H9 (cell line): ENCODE results near the gene GPRC5D. TPM values are rescaled to one million over a fixed set of nuclear protein-coding genes. Genes with fewer than 3 reads are reported as not detected.

Experiments
- DNase-seq: peaks from one replicate; pipeline ENCODE4 v3.0.0-alpha.2; 2017
- H2AFZ ChIP-seq: one replicate; pipeline ENCODE4 v1.6.1; 2013; ENCODE audit warnings: mild to moderate bottlenecking, low read length, control low read depth, moderate library complexity
- H2AK5ac ChIP-seq: 2 replicates; pipeline ENCODE4 v1.6.1; 2013; ENCODE audit warnings: low read length, control low read depth, mixed read lengths; ENCODE audit not compliant: insufficient read length
- H2BK120ac ChIP-seq: one replicate; pipeline ENCODE4 v1.6.1; 2013; ENCODE audit warnings: low read depth, mild to moderate bottlenecking, low read length, control low read depth, inconsistent platforms; ENCODE audit not compliant: poor library complexity, severe bottlenecking
- H2BK12ac ChIP-seq: 2 replicates; pipeline ENCODE4 v1.6.1; 2013; ENCODE audit warnings: low read length, control low read depth, mixed read lengths, low read depth; ENCODE audit not compliant: insufficient read length
- H2BK15ac ChIP-seq: 2 replicates; pipeline ENCODE4 v1.6.1; 2013; ENCODE audit warnings: low read depth, low read length, control low read depth
- H2BK20ac ChIP-seq: one replicate; pipeline ENCODE4 v1.6.1; 2013; ENCODE audit warnings: low read depth, mild to moderate bottlenecking, low read length, control low read depth, inconsistent platforms; ENCODE audit not compliant: poor library complexity, severe bottlenecking
- H2BK5ac ChIP-seq: 2 replicates; pipeline ENCODE4 v1.6.1; 2013; ENCODE audit warnings: low read length, control low read depth, mixed read lengths; ENCODE audit not compliant: insufficient read length
- H3K14ac ChIP-seq: 2 replicates; pipeline ENCODE4 v1.6.1; 2013; ENCODE audit warnings: low read length, control low read depth; ENCODE audit not compliant: insufficient read depth
- H3K18ac ChIP-seq: 2 replicates; pipeline ENCODE4 v1.6.1; 2013; ENCODE audit warnings: low read depth, mild to moderate bottlenecking, mixed read lengths, low read length, control low read depth; ENCODE audit not compliant: insufficient read length
- H3K23ac ChIP-seq: 2 replicates; pipeline ENCODE4 v1.6.1; 2013; ENCODE audit warnings: low read length, control low read depth, mixed read lengths, low read depth; ENCODE audit not compliant: insufficient read length
- H3K23me2 ChIP-seq: 2 replicates; pipeline ENCODE4 v1.6.1; 2013; ENCODE audit warnings: low read depth, mild to moderate bottlenecking, mixed read lengths, low read length, control low read depth; ENCODE audit not compliant: insufficient read length, poor library complexity, severe bottlenecking
- H3K27ac ChIP-seq: 2 replicates; pipeline ENCODE4 v1.5.1; 2013; ENCODE audit warnings: low read length, control low read depth, mixed read lengths, low read depth; ENCODE audit not compliant: insufficient read length
- H3K27me3 ChIP-seq: 2 replicates; pipeline ENCODE4 v1.6.1; 2013; ENCODE audit warnings: low read length, control low read depth, inconsistent platforms; ENCODE audit not compliant: insufficient read depth
- H3K4ac ChIP-seq: 2 replicates; pipeline ENCODE4 v1.6.1; 2013; ENCODE audit warnings: low read depth, mild to moderate bottlenecking, control low read depth, inconsistent platforms, low read length, moderate library complexity
- H3K4me1 ChIP-seq: 2 replicates; pipeline ENCODE4 v1.6.1; 2013; ENCODE audit warnings: low read length, control low read depth, inconsistent platforms; ENCODE audit not compliant: insufficient read depth
- H3K4me2 ChIP-seq: 2 replicates; pipeline ENCODE4 v1.6.1; 2013; ENCODE audit warnings: low read length, control low read depth, mixed read lengths; ENCODE audit not compliant: insufficient read length, insufficient read depth
- H3K56ac ChIP-seq: 2 replicates; pipeline ENCODE4 v1.6.1; 2013; ENCODE audit warnings: low read depth, mild to moderate bottlenecking, mixed read lengths, low read length, control low read depth; ENCODE audit not compliant: insufficient read length
- H3K79me1 ChIP-seq: 2 replicates; pipeline ENCODE4 v1.6.1; 2013; ENCODE audit warnings: low read depth, mild to moderate bottlenecking, moderate library complexity, low read length, control low read depth, inconsistent platforms; ENCODE audit not compliant: insufficient read depth, poor library complexity, severe bottlenecking
- H3K79me2 ChIP-seq: 2 replicates; pipeline ENCODE4 v1.6.1; 2013; ENCODE audit warnings: low read length, control low read depth, inconsistent platforms; ENCODE audit not compliant: insufficient read depth
- H3K9ac ChIP-seq: 2 replicates; pipeline ENCODE4 v1.6.1; 2013; ENCODE audit warnings: low read length, control low read depth, mixed read lengths; ENCODE audit not compliant: insufficient read length; ENCODE audit errors: extremely low read depth
- H3K9me3 ChIP-seq: one replicate; pipeline ENCODE4 v1.6.1; 2013; ENCODE audit warnings: low read depth, low read length, inconsistent platforms; ENCODE audit not compliant: control insufficient read depth
- H3T11ph ChIP-seq: one replicate; pipeline ENCODE4 v1.6.1; 2013; ENCODE audit warnings: mild to moderate bottlenecking, low read length, control low read depth, inconsistent platforms
- H4K20me1 ChIP-seq: one replicate; pipeline ENCODE4 v1.6.1; 2013; ENCODE audit not compliant: control insufficient read depth, insufficient read length, insufficient read depth
- H4K5ac ChIP-seq: 2 replicates; pipeline ENCODE4 v1.6.1; 2013; ENCODE audit warnings: low read depth, mild to moderate bottlenecking, mixed read lengths, low read length, control low read depth; ENCODE audit not compliant: insufficient read length
- H4K8ac ChIP-seq: replicated peaks from 2 replicates; pipeline ENCODE4 v1.6.1; 2013; ENCODE audit warnings: low read length, control low read depth, mixed read lengths, low read depth; ENCODE audit not compliant: insufficient read length
- H4K91ac ChIP-seq: 2 replicates; pipeline ENCODE4 v1.6.1; 2013; ENCODE audit warnings: low read depth, mild to moderate bottlenecking, moderate library complexity, mixed read lengths, low read length, control low read depth; ENCODE audit not compliant: insufficient read length
- H3K27ac Mint-ChIP-seq, 3 experiments: 2 replicates in 2 of 3; 3 replicates in 1 of 3; pipeline ENCODE4 v1.8.0; 2020 to 2021; ENCODE audit warnings: mixed read lengths in 3 of 3, mild to moderate bottlenecking in 1 of 3, moderate library complexity in 1 of 3
- H3K27me3 Mint-ChIP-seq: 2 replicates; pipeline ENCODE4 v1.8.0; 2021; ENCODE audit warnings: low read depth, mild to moderate bottlenecking, moderate library complexity, mixed read lengths
- H3K36me3 Mint-ChIP-seq, 3 experiments: 2 replicates in 2 of 3; 3 replicates in 1 of 3; pipeline ENCODE4 v1.8.0; 2020 to 2021; ENCODE audit warnings: low read depth in 3 of 3, mixed read lengths in 3 of 3; ENCODE audit not compliant: insufficient read depth in 1 of 3
- H3K4me1 Mint-ChIP-seq, 2 experiments: 2 replicates each; pipeline ENCODE4 v1.8.0; 2020; ENCODE audit warnings: mixed read lengths in 2 of 2
- H3K4me3 Mint-ChIP-seq, 2 experiments: 2 replicates in 1 of 2; 3 replicates in 1 of 2; pipeline ENCODE4 v1.8.0; 2020 to 2021; ENCODE audit warnings: mild to moderate bottlenecking in 2 of 2, mixed read lengths in 2 of 2, moderate library complexity in 1 of 2
- H3K9me3 Mint-ChIP-seq, 2 experiments: 2 replicates in 1 of 2; 3 replicates in 1 of 2; pipeline ENCODE4 v1.8.0; 2020; ENCODE audit warnings: mild to moderate bottlenecking in 2 of 2, mixed read lengths in 2 of 2, moderate library complexity in 1 of 2
- WGBS: extraction: QIAGEN DNeasy Blood & Tissue Kit; methylation state at CpG from one replicate; pipeline ENCODE4 v1.1.7; 2013; ENCODE audit warnings: missing lambda C conversion rate, low lambda C conversion rate, mixed read lengths; ENCODE audit not compliant: insufficient read length; ENCODE audit errors: extremely low coverage; 5-methylcytosine and 5-hydroxymethylcytosine counted together
- total RNA-seq: library from RNA; stranded (reverse); gene quantifications from 2 replicates; pipeline ENCODE4 v1.2.1, GENCODE V29; 2021
- TF ChIP-seq, protein P1 (sequence below): fragments of 200-600 bp; sonication (generic); conservative IDR thresholded peaks from 3 replicates; pipeline ENCODE4 v1.8.0; 2021; ENCODE audit warnings: antibody characterized with exemption, mild to moderate bottlenecking

Gene GPRC5D
- total RNA-seq, 1 experiment from 2014 or later = not detected

DNA sequence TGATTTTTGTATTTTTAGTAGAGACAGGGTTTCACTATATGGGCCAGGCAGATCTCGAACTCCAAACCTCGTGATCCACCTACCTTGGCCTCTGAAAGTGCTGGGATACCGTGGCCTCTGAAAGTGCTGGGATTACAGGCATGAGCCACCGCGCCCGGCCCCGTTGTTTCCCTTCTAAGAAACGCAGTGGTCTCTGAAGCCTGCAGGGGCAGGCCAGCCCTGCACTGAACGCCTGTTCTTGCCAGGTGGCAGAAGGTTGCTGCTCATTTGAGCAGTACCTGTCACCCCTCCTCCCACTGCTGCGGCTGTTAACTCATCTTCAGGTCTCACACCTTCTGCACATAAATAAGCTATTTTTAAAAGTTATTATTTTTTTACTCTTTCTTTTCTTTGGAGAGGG is 36.3 kb downstream of the GPRC5D start:
- peaks cover 12% of the 10 kb centered on the region for H3K27me3 Mint-ChIP-seq
- no peak overlapping the region for H3K4me2 ChIP-seq
- no peak overlapping the region for H2BK20ac ChIP-seq
- H3K23me2 ChIP-seq = no peaks in the 10 kb centered on the region
- H4K5ac ChIP-seq = no peak overlapping the region
- H3K4ac ChIP-seq = no peak overlapping the region
- peak; percentile 84 for DNase-seq
- H3K9ac ChIP-seq = no peak overlapping the region
- no peak overlapping the region for H3K56ac ChIP-seq
- no peak overlapping the region for H2BK120ac ChIP-seq
- no peak overlapping the region for H3K27ac ChIP-seq
- H2AFZ ChIP-seq = no peak overlapping the region
- H2AK5ac ChIP-seq = no peak overlapping the region
- no peaks in the 10 kb centered on the region; a peak in 1 of 5 replicates for H3K9me3 Mint-ChIP-seq
- no peaks in the 10 kb centered on the region for H3K36me3 Mint-ChIP-seq
- TF ChIP-seq, protein P1, sequence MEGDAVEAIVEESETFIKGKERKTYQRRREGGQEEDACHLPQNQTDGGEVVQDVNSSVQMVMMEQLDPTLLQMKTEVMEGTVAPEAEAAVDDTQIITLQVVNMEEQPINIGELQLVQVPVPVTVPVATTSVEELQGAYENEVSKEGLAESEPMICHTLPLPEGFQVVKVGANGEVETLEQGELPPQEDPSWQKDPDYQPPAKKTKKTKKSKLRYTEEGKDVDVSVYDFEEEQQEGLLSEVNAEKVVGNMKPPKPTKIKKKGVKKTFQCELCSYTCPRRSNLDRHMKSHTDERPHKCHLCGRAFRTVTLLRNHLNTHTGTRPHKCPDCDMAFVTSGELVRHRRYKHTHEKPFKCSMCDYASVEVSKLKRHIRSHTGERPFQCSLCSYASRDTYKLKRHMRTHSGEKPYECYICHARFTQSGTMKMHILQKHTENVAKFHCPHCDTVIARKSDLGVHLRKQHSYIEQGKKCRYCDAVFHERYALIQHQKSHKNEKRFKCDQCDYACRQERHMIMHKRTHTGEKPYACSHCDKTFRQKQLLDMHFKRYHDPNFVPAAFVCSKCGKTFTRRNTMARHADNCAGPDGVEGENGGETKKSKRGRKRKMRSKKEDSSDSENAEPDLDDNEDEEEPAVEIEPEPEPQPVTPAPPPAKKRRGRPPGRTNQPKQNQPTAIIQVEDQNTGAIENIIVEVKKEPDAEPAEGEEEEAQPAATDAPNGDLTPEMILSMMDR = no peak; the same call in 2 of the 3 replicates
- H3K79me1 ChIP-seq = no peaks in the 10 kb centered on the region
- H2BK15ac ChIP-seq = no peak overlapping the region
- no peaks in the 10 kb centered on the region for H4K20me1 ChIP-seq
- WGBS = no CpG with 5 or more reads among the region's 10 CpGs
- peaks cover 16 to 28% of the 10 kb centered on the region in 2 experiments for H3K4me1 Mint-ChIP-seq
- H4K8ac ChIP-seq = no peak overlapping the region
- peaks cover 4% of the 10 kb centered on the region; the same call in 1 of the 2 replicates for H3K4me1 ChIP-seq
- H3K14ac ChIP-seq = no peak overlapping the region
- H3K27ac Mint-ChIP-seq = peak overlapping the region in 1 of 3 experiments; percentile 66; a peak in 1 of 7 replicates
- H3K23ac ChIP-seq = no peak overlapping the region
- H2BK5ac ChIP-seq = no peak overlapping the region
- H2BK12ac ChIP-seq = no peak overlapping the region
- H3K9me3 ChIP-seq = no peaks in the 10 kb centered on the region
- no peaks in the 10 kb centered on the region for H3K79me2 ChIP-seq
- no peak overlapping the region for H3T11ph ChIP-seq
- H4K91ac ChIP-seq = no peak overlapping the region
- H3K4me3 Mint-ChIP-seq = no peak overlapping the region
- no peaks in the 10 kb centered on the region for H3K27me3 ChIP-seq
- no peak overlapping the region for H3K18ac ChIP-seq
